ACC112 (cell line): ENCODE results near the gene TRAPPC1.
"Not testable (repeated sequence)": the region's sequence is repeated elsewhere in the genome, so short reads cannot be mapped to it uniquely, and the experiment has no call there.

Experiments
- H2AFZ ChIP-seq: fragments of 200-600 bp; sonication (generic); one replicate; pipeline ENCODE4 v1.6.0; 2017; ENCODE audit warnings: antibody characterized with exemption, low read length; ENCODE audit not compliant: unreplicated experiment
- H3K27ac ChIP-seq: fragments of 200-600 bp; sonication (generic); 2 replicates; pipeline ENCODE4 v1.5.1; 2014; ENCODE audit warnings: low read depth, mild to moderate bottlenecking, antibody characterized with exemption, low read length, moderate library complexity
- H3K27me3 ChIP-seq: fragments of 200-600 bp; sonication (generic); 2 replicates; pipeline ENCODE4 v1.6.1; 2014; ENCODE audit warnings: mild to moderate bottlenecking, antibody characterized with exemption, low read length, moderate library complexity, mixed read lengths; ENCODE audit not compliant: insufficient read depth
- H3K36me3 ChIP-seq: fragments of 200-600 bp; sonication (generic); 2 replicates; pipeline ENCODE4 v1.6.1; 2016; ENCODE audit warnings: mild to moderate bottlenecking, antibody characterized with exemption, low read length, moderate library complexity, mixed read lengths; ENCODE audit not compliant: insufficient read depth
- H3K4me1 ChIP-seq: fragments of 200-600 bp; sonication (generic); one replicate; pipeline ENCODE4 v1.6.1; 2016; ENCODE audit warnings: low read length, mixed read lengths; ENCODE audit not compliant: insufficient read depth, unreplicated experiment, control insufficient read depth
- H3K4me3 ChIP-seq: fragments of 200-600 bp; sonication (generic); 2 replicates; pipeline ENCODE4 v1.5.1; 2014; ENCODE audit warnings: mild to moderate bottlenecking, low read depth, low read length
- H3K79me2 ChIP-seq: fragments of 200-600 bp; sonication (generic); one replicate; pipeline ENCODE4 v1.6.0; 2016; ENCODE audit warnings: low read length; ENCODE audit not compliant: control insufficient read depth, unreplicated experiment, insufficient read depth

The TRAPPC1 gene

DNA sequence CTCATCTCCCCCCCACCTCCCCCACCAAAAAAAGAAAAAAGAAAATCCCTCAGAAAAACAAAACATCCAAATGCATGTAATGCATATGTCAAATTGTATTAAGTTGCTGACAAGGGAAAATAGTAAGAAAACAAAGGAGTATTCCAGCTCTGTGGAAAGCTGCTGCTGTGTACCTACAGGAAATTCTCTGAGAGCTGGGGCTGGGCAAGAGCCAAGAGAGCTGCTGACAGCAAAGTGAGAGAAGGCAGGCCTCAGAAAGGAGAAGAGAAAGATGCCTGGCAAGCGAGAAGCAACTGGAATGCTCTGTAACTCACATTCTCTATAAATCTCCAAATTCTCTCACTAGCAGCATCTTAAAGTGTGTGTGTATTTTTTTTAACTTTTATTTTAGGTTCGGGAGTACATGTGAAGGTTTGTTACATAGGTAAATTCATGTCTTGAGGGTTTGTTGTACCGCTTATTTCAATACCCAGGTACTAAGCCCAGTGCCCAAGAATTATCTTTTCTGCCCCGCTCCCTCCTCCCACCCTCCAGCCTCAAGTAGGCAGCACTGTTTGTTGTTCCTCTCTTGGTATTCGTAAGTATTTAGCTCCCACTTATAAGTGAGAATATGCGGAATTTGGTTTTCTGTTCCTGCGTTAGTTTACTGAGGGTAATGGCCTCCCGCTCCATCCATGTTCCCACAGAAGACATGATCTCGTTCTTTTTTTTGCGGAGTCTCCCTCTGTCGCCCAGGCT, 24.7 kb upstream of the TRAPPC1 start:
- Histone ChIP-seq H3K4me3 (no peak overlapping the region), H3K79me2 (no peaks in the 10 kb centered on the region), H3K36me3 (no peaks in the 10 kb centered on the region), H3K27me3 (no peaks in the 10 kb centered on the region), H3K27ac (no peak overlapping the region), H3K4me1 (no peaks in the 10 kb centered on the region), H2AFZ (no peak overlapping the region)

DNA sequence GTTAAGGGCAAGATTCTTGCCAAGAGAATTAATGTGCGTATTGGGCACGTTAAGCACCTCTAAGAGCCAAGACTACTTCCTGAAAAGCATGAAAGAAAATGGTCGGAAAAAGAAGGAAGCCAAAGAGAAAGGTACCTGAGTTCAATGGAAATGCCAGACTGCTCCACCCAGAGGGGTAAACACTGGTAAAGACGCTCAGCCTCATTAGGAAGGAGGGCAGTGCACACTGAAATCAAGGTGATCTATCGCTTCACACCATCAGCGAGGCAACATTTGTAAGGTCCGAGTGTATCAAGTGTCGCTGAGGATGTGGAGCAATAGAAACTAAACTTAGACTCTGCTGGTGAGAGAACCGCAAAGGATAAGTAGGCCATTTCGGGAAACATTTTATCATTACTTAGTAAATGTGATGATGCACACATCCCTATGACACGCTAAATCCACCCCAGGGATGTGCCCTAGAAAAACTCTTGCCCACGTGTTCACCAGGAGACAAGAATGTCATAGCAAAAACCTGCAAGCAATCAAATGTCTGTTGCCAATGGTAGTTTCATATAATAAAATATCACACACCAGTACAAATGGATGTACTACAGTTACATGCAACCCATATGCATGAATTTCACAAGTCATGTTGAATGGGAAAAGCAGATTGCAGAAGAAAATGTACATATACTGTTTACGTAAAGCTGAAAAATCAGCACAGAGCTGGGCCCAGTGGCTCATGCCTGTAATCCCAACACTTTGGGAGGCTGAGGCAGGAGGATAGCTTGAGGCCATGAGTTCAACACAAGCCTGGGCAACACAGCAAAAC, 23.9 kb upstream of the TRAPPC1 start:
- Histone ChIP-seq H3K27ac (no peak overlapping the region), H3K27me3 (no peaks in the 10 kb centered on the region), H3K79me2 (no peaks in the 10 kb centered on the region), H3K36me3 (no peaks in the 10 kb centered on the region), H3K4me3 (no peak overlapping the region), H3K4me1 (no peaks in the 10 kb centered on the region), H2AFZ (no peak overlapping the region)

DNA sequence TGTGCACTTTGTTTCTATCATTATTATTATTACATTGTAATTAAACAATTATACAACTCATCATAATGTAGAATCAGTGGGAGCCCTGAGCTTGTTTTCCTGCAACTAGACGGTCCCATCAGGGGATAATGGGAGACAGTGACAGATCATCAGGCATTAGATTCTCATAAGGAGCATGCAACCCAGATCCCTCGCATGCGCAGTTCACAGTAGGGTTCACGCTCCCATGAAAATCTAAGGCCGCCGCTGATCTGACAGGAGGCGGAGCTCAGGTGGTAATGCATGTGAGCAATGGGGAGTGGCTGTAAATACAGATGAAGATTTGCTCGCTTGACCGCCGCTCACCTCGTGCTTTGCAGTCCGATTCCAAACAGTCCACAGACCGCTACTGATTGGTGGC, 21.5 kb upstream of the TRAPPC1 start:
- H3K36me3 ChIP-seq, H3K27me3 ChIP-seq, H3K27ac ChIP-seq, H3K79me2 ChIP-seq, H2AFZ ChIP-seq, H3K4me3 ChIP-seq, H3K4me1 ChIP-seq: not testable (repeated sequence)

DNA sequence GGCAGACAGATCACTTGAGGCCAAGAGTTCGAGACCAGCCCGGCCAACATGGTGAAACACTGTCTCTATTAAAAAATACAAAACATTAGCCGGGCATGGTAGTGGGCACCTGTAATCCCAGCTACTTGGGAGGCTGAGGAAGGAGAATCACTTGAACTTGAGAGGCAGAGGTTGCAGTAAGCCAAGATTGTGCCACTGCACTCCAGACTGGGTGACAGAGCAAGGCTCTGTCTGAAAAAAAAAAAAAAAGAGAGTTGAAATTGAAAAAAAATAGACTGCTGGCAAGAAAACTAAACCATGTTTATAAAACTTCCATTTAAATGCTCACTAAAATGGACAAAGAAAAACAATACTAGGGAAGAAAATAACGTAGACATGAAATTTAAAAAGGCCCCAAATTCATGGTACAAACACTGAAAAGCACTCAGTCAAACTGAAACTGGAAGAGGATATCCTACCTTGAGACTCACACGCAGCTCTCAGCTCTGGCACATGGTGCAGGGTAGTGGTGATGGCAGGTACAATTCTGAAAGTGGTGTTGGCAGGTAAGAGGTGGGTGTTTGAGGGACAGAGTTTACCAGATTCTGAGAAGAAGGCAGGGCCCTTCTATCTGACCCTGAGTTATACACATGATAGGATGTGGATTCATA, 19.5 kb upstream of the TRAPPC1 start:
- Histone ChIP-seq H3K4me1 (peaks cover 9% of the 10 kb centered on the region), H3K4me3 (no peak overlapping the region), H3K36me3 (peaks cover 8% of the 10 kb centered on the region; the same call in 1 of the 2 replicates), H3K27me3 (no peaks in the 10 kb centered on the region), H3K27ac (no peak overlapping the region), H2AFZ (no peak overlapping the region), H3K79me2 (no peaks in the 10 kb centered on the region)

DNA sequence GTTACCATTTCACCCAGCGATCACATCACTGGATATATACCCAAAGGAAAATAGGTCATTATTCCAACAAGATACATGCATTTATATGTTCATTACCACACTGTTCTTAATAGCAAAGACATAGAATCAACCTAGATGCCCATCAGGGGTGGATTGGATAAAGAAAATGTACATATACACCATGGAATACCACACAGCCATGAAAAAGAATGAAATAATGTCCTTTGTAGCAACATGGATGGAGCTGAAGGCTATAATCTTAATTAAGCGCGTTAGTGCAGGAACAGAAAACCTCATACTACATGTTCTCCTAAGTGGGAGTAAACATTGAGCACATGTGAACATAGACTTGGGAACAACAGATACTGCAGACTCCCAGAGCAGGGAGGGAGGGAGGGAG, 18.8 kb upstream of the TRAPPC1 start:
- peaks cover 9% of the 10 kb centered on the region for H3K4me1 ChIP-seq
- peaks cover 8% of the 10 kb centered on the region; the same call in 1 of the 2 replicates for H3K36me3 ChIP-seq
- no peak overlapping the region for H3K27ac ChIP-seq
- H3K79me2 ChIP-seq: no peaks in the 10 kb centered on the region
- no peak overlapping the region for H3K4me3 ChIP-seq
- H2AFZ ChIP-seq: no peak overlapping the region
- no peaks in the 10 kb centered on the region for H3K27me3 ChIP-seq

DNA sequence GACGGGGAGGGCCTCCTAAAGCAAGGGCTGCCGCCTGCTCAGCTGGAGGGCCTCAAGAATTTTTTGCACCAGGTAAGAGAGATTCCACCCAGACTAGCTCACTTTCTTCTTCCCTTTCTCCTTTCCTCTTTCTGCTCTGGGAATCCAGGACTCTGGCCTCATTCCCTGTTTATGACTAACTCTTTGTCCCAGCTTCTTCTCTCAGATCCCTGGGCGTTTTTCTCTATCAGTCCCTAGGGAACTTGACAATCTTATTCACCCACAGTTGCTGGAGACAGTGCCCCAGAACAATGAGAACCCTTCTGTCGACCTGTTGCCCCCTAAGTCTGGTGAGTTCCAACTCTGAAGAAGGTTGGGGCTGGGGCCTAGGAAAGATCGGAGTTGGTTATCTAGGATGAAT, 15.9 kb upstream of the TRAPPC1 start:
- H3K4me3 ChIP-seq: no peak overlapping the region
- H3K27me3 ChIP-seq: no peaks in the 10 kb centered on the region
- H3K36me3 ChIP-seq: peaks cover 16% of the 10 kb centered on the region; the same call in 1 of the 2 replicates
- H3K27ac ChIP-seq: no peak overlapping the region
- no peaks in the 10 kb centered on the region for H3K79me2 ChIP-seq
- H2AFZ ChIP-seq: no peak overlapping the region
- H3K4me1 ChIP-seq: peaks cover 9% of the 10 kb centered on the region

DNA sequence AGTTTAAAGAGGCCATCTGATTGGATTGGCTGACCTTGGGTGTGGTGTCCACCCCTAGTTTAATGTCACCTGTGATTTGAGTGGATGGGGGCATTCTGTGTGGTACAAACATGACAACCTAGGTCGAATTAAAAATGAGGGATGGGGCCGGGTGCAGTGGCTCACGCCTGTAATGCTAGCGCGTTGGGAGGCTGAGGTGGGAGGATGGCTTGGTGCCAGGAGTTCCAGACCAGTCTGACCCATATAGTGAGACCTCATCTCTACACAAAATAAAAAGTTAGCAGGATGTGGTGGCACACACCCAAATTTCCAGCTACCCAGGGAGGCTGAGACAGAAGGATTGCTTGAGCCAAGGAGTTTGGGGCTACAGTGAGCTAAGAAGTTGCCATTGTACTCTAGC, 14.7 kb upstream of the TRAPPC1 start:
- Histone ChIP-seq H3K4me1 (peaks cover 9% of the 10 kb centered on the region), H3K4me3 (no peak overlapping the region), H2AFZ (no peak overlapping the region), H3K79me2 (no peaks in the 10 kb centered on the region), H3K36me3 (peaks cover 16% of the 10 kb centered on the region; the same call in 1 of the 2 replicates), H3K27ac (no peak overlapping the region), H3K27me3 (no peaks in the 10 kb centered on the region)

DNA sequence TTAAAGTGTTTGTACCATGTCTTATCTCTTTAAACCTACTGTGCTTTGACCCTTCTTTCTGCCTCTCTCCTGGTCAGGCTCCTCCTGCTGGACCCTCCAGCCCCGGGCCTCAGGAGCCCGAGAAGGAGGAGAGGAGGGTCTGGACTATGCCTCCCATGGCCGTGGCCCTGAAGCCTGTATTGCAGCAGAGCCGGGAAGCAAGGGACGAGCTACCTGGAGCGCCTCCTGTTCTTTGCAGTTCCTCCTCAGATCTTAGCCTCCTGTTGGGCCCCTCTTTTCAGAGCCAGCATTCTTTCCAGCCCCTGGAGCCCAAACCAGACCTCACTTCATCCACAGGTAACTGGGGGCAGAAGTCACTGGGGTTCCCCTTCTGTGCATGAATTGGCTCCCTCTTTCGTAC, 13.9 kb upstream of the TRAPPC1 start:
- peaks cover 9% of the 10 kb centered on the region for H3K4me1 ChIP-seq
- no peaks in the 10 kb centered on the region for H3K27me3 ChIP-seq
- H3K79me2 ChIP-seq: no peaks in the 10 kb centered on the region
- H3K4me3 ChIP-seq: no peak overlapping the region
- peaks cover 19% of the 10 kb centered on the region; the same call in 1 of the 2 replicates for H3K36me3 ChIP-seq
- no peak overlapping the region for H2AFZ ChIP-seq
- no peak overlapping the region for H3K27ac ChIP-seq

DNA sequence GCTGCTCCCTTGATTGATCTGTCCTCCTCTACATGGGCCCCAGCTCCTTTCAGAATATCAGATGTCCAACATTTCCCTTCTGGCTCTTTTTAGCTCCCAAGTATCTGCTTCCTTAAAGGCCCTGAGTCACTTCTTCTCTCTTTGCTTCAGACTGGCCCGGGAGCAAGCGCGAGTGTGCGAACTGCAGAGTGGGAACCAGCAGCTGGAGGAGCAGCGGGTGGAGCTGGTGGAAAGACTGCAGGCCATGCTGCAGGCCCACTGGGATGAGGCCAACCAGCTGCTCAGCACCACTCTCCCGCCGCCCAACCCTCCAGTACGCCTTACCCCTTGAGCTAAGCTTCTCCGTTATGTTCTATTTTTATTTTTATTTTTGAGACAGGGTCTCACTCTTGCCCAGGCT, 12.6 kb upstream of the TRAPPC1 start:
- Histone ChIP-seq H3K4me3 (no peak overlapping the region), H3K27me3 (no peaks in the 10 kb centered on the region), H3K36me3 (peaks cover 30% of the 10 kb centered on the region; the same call in 1 of the 2 replicates), H2AFZ (no peak overlapping the region), H3K27ac (no peak overlapping the region), H3K4me1 (peaks cover 9% of the 10 kb centered on the region), H3K79me2 (no peaks in the 10 kb centered on the region)

DNA sequence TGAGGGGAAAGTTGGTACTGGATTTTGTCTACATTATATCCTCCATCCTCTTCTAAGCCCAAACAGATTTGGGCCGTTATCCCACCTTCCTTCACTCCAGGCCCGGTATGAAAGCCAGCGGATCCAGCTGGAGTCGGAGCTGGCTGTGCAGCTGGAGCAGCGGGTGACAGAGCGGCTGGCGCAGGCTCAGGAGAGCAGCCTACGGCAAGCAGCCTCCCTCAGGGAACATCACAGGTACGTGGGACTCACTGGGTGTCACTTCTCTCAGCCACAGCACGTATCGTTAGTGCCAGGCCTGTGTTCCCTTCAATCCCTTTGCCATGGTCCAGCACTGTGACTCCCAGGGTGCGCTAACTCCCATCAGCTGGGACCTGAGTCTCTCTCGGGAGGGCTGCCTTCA, 11.5 kb upstream of the TRAPPC1 start:
- peaks cover 28% of the 10 kb centered on the region for H3K36me3 ChIP-seq
- H3K79me2 ChIP-seq: no peaks in the 10 kb centered on the region
- H3K4me1 ChIP-seq: peaks cover 9% of the 10 kb centered on the region
- H3K27ac ChIP-seq: no peak overlapping the region
- H3K4me3 ChIP-seq: no peak overlapping the region
- H3K27me3 ChIP-seq: no peaks in the 10 kb centered on the region
- H2AFZ ChIP-seq: no peak overlapping the region
